Neutrophil (primary cell): ENCODE measurements around the gene RBM5.

Experiments used
- H3K27ac ChIP-seq: fragments of 200-600 bp; sonication (generic); 2 replicates; pipeline ENCODE4 v1.5.1; 2016; ENCODE audit warnings: mild to moderate bottlenecking, moderate library complexity
- H3K27me3 ChIP-seq: fragments of 200-600 bp; sonication (generic); 2 replicates; pipeline ENCODE4 v1.6.0; 2016; ENCODE audit warnings: mild to moderate bottlenecking
- H3K36me3 ChIP-seq: fragments of 200-600 bp; sonication (generic); 2 replicates; pipeline ENCODE4 v1.5.1; 2017
- H3K4me1 ChIP-seq, 2 experiments: fragments of 200-600 bp in 1 of 2; sonication (generic) in 1 of 2; 1 replicate in 1 of 2; 2 replicates in 1 of 2; pipeline versions ENCODE4 v1.5.1 to v1.6.1; 2013 to 2016; ENCODE audit warnings: low read depth in 1 of 2, low read length in 1 of 2, mild to moderate bottlenecking in 1 of 2, moderate library complexity in 1 of 2; ENCODE audit not compliant: control insufficient read depth in 1 of 2, insufficient read depth in 1 of 2
- H3K4me3 ChIP-seq, 2 experiments: fragments of 200-600 bp in 1 of 2; sonication (generic) in 1 of 2; 1 replicate in 1 of 2; 2 replicates in 1 of 2; pipeline ENCODE4 v1.5.1; 2013 to 2016; ENCODE audit warnings: low read depth in 1 of 2, low read length in 1 of 2, mild to moderate bottlenecking in 1 of 2, moderate library complexity in 1 of 2
- H3K9me3 ChIP-seq: fragments of 200-600 bp; sonication (generic); 2 replicates; pipeline ENCODE4 v1.5.1; 2016
- TF ChIP-seq, protein P1 (sequence below): fragments of 200-600 bp; sonication (generic); IDR thresholded peaks from 2 replicates; pipeline ENCODE4 v1.5.1; 2016; ENCODE audit warnings: antibody characterized with exemption

Gene RBM5

DNA sequence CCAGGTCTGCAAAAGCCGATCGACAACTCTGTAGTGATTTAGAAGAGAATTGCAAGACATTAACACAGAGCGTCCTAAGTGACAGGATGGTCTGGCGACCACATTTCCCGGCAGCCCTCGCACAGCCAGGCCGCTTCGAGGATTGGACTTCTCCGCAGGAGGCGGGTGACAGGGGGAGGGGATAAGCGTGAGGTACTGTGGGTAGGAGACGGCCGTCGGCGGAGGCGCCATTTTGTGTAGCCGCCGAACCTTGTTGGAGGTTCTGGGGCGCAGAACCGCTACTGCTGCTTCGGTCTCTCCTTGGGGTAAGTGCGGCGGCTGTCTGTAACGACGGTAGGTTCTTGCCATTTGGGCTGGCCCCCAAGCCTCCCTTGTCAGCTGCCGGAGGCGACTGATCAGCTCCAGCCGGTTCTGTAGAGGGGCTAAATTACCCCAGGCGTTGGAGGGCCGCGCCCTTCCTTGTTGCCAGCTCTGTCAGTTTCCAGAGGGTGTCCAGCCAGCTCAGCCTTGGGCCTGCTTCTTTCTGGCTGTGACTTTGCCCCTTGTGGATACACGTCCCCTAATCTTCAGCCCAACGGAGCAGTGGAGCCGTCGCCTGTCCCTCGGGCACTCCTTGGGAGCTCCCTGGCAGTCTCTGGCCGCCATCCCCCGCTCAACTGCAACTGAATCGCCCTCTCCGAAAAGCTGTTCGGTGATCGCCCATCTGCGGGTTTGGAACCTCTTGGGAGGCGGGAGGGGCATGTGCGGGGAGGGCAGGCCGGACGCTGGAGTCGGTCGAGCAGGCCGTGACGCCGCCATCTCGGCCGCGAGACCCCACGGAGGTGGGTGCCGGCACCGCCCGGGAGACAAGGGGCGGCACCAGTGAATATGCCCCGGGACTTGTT is at the start of gene RBM5:
Gene RBM5 (plus strand): TSS at position 195 of the 884 bp plus-strand sequence. CDS start 1,516 bp downstream, outside the sequence.
- H3K9me3 ChIP-seq, result no peaks in the 10 kb centered on the region

DNA sequence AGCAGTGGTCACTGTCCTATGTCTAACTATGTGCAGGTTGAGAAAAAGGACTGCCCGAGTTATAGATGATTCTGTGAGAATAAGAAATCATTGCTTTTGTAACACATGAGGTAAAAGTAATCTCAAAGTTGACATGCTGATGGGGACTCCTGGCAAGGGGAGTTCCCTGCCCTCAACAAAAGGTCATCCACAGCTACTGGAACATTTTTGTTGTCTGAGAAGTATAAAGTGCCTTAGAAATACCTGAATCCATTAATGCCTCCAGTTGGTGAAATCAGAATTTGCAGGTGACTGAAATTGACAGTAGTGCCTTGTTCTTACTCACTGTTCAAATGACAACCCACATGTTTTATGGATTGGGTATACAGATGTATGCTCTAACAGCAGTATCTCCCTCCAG is 43.7 kb upstream of the RBM5 start:
- TF ChIP-seq, protein P1, sequence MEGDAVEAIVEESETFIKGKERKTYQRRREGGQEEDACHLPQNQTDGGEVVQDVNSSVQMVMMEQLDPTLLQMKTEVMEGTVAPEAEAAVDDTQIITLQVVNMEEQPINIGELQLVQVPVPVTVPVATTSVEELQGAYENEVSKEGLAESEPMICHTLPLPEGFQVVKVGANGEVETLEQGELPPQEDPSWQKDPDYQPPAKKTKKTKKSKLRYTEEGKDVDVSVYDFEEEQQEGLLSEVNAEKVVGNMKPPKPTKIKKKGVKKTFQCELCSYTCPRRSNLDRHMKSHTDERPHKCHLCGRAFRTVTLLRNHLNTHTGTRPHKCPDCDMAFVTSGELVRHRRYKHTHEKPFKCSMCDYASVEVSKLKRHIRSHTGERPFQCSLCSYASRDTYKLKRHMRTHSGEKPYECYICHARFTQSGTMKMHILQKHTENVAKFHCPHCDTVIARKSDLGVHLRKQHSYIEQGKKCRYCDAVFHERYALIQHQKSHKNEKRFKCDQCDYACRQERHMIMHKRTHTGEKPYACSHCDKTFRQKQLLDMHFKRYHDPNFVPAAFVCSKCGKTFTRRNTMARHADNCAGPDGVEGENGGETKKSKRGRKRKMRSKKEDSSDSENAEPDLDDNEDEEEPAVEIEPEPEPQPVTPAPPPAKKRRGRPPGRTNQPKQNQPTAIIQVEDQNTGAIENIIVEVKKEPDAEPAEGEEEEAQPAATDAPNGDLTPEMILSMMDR, result no peak
- Histone ChIP-seq H3K27me3 (no peaks in the 10 kb centered on the region), H3K27ac (no peak overlapping the region), H3K4me1 (no peaks in the 10 kb centered on the region), H3K9me3 (no peaks in the 10 kb centered on the region), H3K4me3 (no peak overlapping the region), H3K36me3 (peaks cover 34% of the 10 kb centered on the region)

More for the DNA sequence above, at the start of gene RBM5:
- no peaks in the 10 kb centered on the region for H3K27me3 ChIP-seq
- H3K4me3 ChIP-seq, result peak within 1 kb of the TSS; percentile 86 to 94
- H3K4me1 ChIP-seq, result peaks cover 26% of the 10 kb centered on the region in 2 experiments
- peak within 1 kb of the TSS; percentile 91 for H3K27ac ChIP-seq
- TF ChIP-seq, protein P1, result no peak
- H3K36me3 ChIP-seq, result peaks cover 40% of the 10 kb centered on the region

DNA sequence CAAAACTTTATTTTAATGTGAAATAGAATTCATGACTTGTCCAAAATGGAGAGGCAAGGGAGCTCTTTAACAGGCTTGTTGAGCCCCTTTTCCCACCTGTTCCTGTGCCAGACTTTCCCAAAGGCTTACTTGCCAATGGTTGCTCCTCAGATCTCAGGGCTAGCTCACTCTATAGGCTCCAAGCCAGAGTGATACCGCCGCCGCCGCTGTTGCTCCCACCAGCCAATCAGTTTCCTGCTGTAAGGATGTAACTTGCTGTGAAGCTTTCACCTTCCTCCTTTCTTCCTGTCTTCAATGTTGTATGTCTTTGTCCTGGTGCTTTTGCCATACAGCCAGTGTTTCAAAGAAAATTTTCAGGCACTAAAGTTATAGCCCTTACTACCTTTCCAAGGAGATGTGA is 41.3 kb upstream of the RBM5 start:
- Histone ChIP-seq H3K9me3 (no peaks in the 10 kb centered on the region), H3K27ac (no peak overlapping the region), H3K27me3 (no peaks in the 10 kb centered on the region), H3K4me3 (no peak overlapping the region), H3K4me1 (no peaks in the 10 kb centered on the region), H3K36me3 (peaks cover 57% of the 10 kb centered on the region)
- TF ChIP-seq, protein P1, result no peak

DNA sequence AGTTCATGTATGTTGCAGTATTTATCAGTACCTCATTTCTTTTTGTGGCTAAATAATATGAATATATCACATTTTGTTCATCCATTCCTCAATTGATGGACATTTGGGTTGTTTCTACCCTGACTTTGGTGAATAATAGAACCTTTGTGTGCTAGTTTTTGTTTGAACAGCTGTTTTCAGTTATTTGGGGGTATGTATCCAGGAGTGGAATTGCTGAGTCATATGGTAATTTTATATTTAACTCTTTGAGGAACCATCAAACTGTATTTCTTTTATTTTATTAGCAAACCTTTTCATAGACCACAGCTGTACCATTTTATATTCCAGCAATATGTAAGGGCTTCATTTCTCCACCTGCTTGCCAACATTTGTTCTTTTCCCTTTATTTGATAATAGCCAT is 38.4 kb upstream of the RBM5 start:
- TF ChIP-seq, protein P1, result no peak
- no peaks in the 10 kb centered on the region for H3K9me3 ChIP-seq
- no peak overlapping the region for H3K4me3 ChIP-seq
- H3K27me3 ChIP-seq, result no peaks in the 10 kb centered on the region
- peaks cover 81% of the 10 kb centered on the region for H3K36me3 ChIP-seq
- H3K27ac ChIP-seq, result no peak overlapping the region
- H3K4me1 ChIP-seq, result no peaks in the 10 kb centered on the region

DNA sequence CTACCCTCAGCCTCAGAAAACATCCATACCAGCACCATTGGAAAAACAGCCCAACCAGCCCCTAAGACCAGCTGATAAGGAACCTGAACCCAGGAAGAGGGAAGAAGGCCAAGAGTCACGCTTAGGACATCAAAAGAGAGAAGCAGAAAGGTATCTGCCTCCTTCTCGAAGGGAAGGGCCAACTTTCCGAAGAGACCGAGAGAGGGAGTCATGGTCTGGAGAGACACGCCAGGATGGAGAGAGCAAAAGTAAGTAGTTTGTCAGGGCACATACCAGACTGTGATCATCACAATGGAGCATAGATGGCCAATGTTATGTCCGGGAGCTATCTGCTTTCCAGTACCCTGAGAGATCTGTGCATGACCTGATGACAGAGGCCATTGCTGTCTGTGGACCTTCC is 31.0 kb upstream of the RBM5 start:
- H3K4me1 ChIP-seq, result no peaks in the 10 kb centered on the region
- H3K27me3 ChIP-seq, result no peaks in the 10 kb centered on the region
- peaks cover 92% of the 10 kb centered on the region for H3K36me3 ChIP-seq
- no peaks in the 10 kb centered on the region for H3K9me3 ChIP-seq
- H3K4me3 ChIP-seq, result no peak overlapping the region
- TF ChIP-seq, protein P1, result no peak
- no peak overlapping the region for H3K27ac ChIP-seq
